Nephron (organoid): ENCODE results near the gene LOXL3.

Source experiments
- H3K27ac Mint-ChIP-seq, 3 experiments: 2 replicates each; pipeline ENCODE4 v1.8.0; 2020; ENCODE audit warnings: mixed read lengths in 3 of 3, mild to moderate bottlenecking in 2 of 3, moderate library complexity in 1 of 3
- H3K27me3 Mint-ChIP-seq: 2 replicates; pipeline ENCODE4 v1.8.0; 2021; ENCODE audit warnings: low read depth, mild to moderate bottlenecking, moderate library complexity, mixed read lengths
- H3K36me3 Mint-ChIP-seq: 2 replicates; pipeline ENCODE4 v1.8.0; 2020; ENCODE audit warnings: low read depth, mixed read lengths
- H3K4me1 Mint-ChIP-seq: 2 replicates; pipeline ENCODE4 v1.8.0; 2020; ENCODE audit warnings: mixed read lengths
- H3K4me3 Mint-ChIP-seq, 3 experiments: 2 replicates each; pipeline ENCODE4 v1.8.0; 2020; ENCODE audit warnings: mild to moderate bottlenecking in 3 of 3, mixed read lengths in 3 of 3, moderate library complexity in 2 of 3
- H3K9me3 Mint-ChIP-seq: 2 replicates; pipeline ENCODE4 v1.8.0; 2020; ENCODE audit warnings: mixed read lengths
- TF ChIP-seq, protein P1 (sequence below), 3 experiments: fragments of 200-600 bp; sonication (generic); IDR thresholded peaks; one replicate each; pipeline ENCODE4 v1.5.0; 2021; ENCODE audit warnings: antibody characterized with exemption in 3 of 3; ENCODE audit not compliant: unreplicated experiment in 3 of 3

Gene LOXL3

DNA sequence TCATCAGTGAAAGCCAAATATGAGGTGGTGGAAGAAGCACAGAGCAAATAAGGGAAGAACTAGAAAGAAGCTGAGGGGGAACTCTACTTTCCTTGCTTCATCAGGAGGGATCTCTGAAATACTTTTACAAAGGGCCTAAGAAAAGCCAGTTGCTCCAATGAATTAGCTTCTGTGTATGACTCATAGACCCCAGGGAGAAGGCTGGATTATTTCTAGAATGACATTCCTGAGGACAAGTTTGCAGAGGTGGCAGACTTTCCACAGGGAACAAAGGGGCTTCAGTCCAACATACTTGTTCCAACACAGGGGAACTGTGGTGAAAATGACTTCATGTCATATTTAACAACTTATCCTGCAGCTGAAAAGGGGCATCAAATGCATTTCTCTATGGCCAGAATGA, 29.8 kb upstream of the LOXL3 start:
- TF ChIP-seq, protein P1, sequence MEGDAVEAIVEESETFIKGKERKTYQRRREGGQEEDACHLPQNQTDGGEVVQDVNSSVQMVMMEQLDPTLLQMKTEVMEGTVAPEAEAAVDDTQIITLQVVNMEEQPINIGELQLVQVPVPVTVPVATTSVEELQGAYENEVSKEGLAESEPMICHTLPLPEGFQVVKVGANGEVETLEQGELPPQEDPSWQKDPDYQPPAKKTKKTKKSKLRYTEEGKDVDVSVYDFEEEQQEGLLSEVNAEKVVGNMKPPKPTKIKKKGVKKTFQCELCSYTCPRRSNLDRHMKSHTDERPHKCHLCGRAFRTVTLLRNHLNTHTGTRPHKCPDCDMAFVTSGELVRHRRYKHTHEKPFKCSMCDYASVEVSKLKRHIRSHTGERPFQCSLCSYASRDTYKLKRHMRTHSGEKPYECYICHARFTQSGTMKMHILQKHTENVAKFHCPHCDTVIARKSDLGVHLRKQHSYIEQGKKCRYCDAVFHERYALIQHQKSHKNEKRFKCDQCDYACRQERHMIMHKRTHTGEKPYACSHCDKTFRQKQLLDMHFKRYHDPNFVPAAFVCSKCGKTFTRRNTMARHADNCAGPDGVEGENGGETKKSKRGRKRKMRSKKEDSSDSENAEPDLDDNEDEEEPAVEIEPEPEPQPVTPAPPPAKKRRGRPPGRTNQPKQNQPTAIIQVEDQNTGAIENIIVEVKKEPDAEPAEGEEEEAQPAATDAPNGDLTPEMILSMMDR (IDR thresholded peaks at IDR 0.05; ENCODE audit: unreplicated experiment in 3 of 3), result no peak
- Mint-ChIP-seq H3K27ac (peak overlapping the region in 1 of 3 experiments; percentile 11), H3K27me3 (peaks cover 8% of the 10 kb centered on the region), H3K36me3 (no peaks in the 10 kb centered on the region), H3K9me3 (no peaks in the 10 kb centered on the region), H3K4me3 (no peak overlapping the region), H3K4me1 (peaks cover 8% of the 10 kb centered on the region)

DNA sequence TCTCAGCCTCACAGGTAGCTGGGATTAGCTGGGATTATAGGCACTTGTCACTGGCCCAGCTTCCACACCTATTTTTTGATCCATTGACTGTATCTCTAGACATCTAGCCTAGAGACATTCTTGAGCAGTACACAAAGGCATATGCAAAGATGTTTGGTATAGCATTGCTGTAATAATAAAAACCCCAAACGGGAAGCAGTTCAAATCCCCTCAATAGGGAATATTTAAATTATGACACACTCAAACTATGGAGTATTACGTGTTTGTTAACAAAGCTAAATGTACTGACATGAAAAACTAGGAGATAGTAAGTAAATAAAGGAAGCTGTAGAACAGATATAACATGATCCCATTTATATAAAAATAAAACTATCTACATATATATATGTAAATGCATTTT, 28.4 kb upstream of the LOXL3 start:
- H3K4me1 Mint-ChIP-seq, result peaks cover 14% of the 10 kb centered on the region
- no peaks in the 10 kb centered on the region for H3K36me3 Mint-ChIP-seq
- H3K27me3 Mint-ChIP-seq, result peaks cover 3% of the 10 kb centered on the region
- H3K9me3 Mint-ChIP-seq, result no peaks in the 10 kb centered on the region
- no peak overlapping the region for H3K27ac Mint-ChIP-seq
- no peak overlapping the region for H3K4me3 Mint-ChIP-seq
- TF ChIP-seq, protein P1 (IDR thresholded peaks at IDR 0.05; ENCODE audit: unreplicated experiment in 3 of 3), result no peak

DNA sequence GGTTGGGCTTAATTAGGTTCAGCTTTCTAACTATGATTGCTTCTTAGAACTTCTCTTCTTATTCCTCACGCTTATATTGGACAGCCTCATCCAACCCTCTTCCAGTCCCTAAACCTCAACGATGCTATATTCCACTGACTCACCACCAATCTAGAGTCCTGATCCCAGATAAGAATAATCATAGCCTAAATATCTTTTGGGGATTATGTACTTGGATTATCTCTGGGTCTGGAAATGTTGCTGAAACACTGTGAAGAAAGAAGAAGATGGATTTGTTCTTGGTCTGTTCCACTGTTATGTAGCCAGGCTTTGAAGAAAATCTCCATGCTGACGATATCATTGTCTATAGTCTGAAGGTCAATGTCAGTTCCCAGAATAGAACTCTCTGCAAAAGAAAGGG, 27.7 kb upstream of the LOXL3 start:
- Mint-ChIP-seq H3K4me1 (peaks cover 22% of the 10 kb centered on the region), H3K27me3 (peaks cover 3% of the 10 kb centered on the region), H3K9me3 (no peaks in the 10 kb centered on the region), H3K27ac (no peak overlapping the region), H3K4me3 (no peak overlapping the region), H3K36me3 (no peaks in the 10 kb centered on the region)
- TF ChIP-seq, protein P1 (IDR thresholded peaks at IDR 0.05; ENCODE audit: unreplicated experiment in 3 of 3), result no peak

DNA sequence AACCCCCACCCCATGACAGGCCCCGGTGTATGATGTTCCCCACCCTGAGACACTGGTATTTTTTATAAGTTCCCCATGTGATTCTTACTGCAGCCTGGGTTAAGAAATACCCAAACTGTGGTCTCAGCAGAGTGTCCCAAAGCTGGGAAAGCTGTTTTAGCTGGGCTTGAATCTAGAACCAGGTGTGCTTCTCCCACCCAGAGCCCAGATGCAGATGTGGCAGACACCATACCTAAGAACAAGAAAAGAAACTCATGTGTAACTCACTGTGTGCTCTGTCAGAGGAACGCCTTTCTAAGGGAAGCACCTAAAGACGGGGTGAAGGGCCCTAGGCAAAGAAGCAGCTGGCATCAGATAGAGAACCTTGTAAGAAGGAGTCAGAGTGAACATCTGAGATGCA, 24.7 kb upstream of the LOXL3 start:
- no peak overlapping the region for H3K4me3 Mint-ChIP-seq
- no peaks in the 10 kb centered on the region for H3K27me3 Mint-ChIP-seq
- H3K27ac Mint-ChIP-seq, result no peak overlapping the region
- H3K9me3 Mint-ChIP-seq, result no peaks in the 10 kb centered on the region
- H3K36me3 Mint-ChIP-seq, result no peaks in the 10 kb centered on the region
- H3K4me1 Mint-ChIP-seq, result peaks cover 36% of the 10 kb centered on the region
- TF ChIP-seq, protein P1 (IDR thresholded peaks at IDR 0.05; ENCODE audit: unreplicated experiment in 3 of 3), result no peak

DNA sequence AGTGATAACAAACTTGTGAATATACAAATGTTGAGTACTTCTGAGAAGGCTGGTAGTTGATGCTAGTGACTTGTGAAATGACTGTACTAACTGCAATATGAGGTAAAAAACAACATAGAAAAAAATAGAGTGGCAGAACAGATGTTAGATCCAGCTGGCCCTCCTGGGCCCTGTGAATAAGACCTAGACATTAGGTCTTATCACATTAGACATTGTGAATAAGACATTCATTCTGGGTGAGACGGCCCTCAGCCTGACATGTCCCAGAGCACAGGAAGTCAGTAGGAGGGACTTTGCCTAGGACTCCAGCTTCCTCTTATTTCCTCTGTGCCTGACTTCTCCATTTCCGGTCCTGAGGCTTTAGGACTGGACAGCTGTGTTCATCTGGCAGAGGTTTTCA, 23.7 kb upstream of the LOXL3 start:
- TF ChIP-seq, protein P1 (IDR thresholded peaks at IDR 0.05; ENCODE audit: unreplicated experiment in 3 of 3), result no peak
- Mint-ChIP-seq H3K36me3 (no peaks in the 10 kb centered on the region), H3K27ac (peak overlapping the region; percentile 27 to 44 (median 42)), H3K4me1 (peaks cover 32% of the 10 kb centered on the region), H3K9me3 (no peaks in the 10 kb centered on the region), H3K27me3 (no peaks in the 10 kb centered on the region), H3K4me3 (no peak overlapping the region)

DNA sequence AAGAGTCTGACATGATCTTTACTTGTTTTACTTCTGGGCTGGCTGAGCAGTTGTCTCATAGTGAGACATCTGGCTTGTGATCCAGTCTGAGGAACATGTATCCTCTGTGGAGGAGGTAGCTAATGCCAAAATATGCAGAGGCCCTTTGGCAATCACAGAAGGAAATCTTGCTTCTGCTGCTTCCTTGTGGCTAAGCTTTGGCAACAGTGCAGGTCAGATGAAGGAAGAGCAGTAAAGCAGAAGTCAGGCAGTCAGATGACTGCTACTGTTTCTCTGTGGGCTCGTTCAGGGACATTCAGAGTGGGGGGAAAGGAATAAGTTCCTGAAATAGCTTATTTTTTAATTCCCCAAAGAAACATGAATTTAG, 23.1 kb upstream of the LOXL3 start:
- Mint-ChIP-seq H3K4me1 (peaks cover 32% of the 10 kb centered on the region), H3K27me3 (no peaks in the 10 kb centered on the region), H3K9me3 (no peaks in the 10 kb centered on the region), H3K27ac (peak overlapping the region in 2 of 3 experiments; percentile 29 to 42), H3K4me3 (no peak overlapping the region), H3K36me3 (no peaks in the 10 kb centered on the region)
- TF ChIP-seq, protein P1 (IDR thresholded peaks at IDR 0.05; ENCODE audit: unreplicated experiment in 3 of 3), result no peak
